Panc1 (cell line): ENCODE results near the gene SHROOM3. TPM values are rescaled to one million over a fixed set of nuclear protein-coding genes. Genes with fewer than 3 reads are reported as not detected.

ENCODE experiments used
- ATAC-seq: fragments of 200-7000 bp; cut with Tn5 transposase; 2 replicates; pipeline ENCODE4 v1.9.1; 2020; ENCODE audit warnings: mild to moderate bottlenecking, moderate library complexity
- BruUV-seq: library from RNA; stranded (reverse); fragments of 400-500 nt; replicated peaks from 2 replicates; lab custom pipeline; 2021; lab: Mats Ljungman, UMichigan
- CTCF ChIA-PET: fragments of 300-600 bp; sonication (Branson Sonifier 250); formaldehyde crosslinking; loops from one replicate; lab custom pipeline; 2022; ENCODE audit warnings: antibody characterized with exemption; lab: Charles Lee
- POLR2A ChIA-PET: fragments of 300-600 bp; sonication (Branson Sonifier 250); formaldehyde crosslinking; loops from one replicate; lab custom pipeline; 2022; ENCODE audit warnings: antibody characterized with exemption; lab: Charles Lee
- DNase-seq: peaks from one replicate; pipeline ENCODE4 v3.0.0-alpha.2; 2010; ENCODE audit warnings: low read depth, low spot score
- H3K27ac ChIP-seq: 2 replicates; pipeline ENCODE4 v1.5.1; 2011; ENCODE audit warnings: mild to moderate bottlenecking, low read length, inconsistent platforms
- H3K27me3 ChIP-seq: fragments of 200-500 bp; sonication (Bioruptor generic); 2 replicates; pipeline ENCODE4 v1.6.0; 2014; ENCODE audit warnings: low read length, inconsistent platforms; ENCODE audit not compliant: control insufficient read depth, insufficient read depth
- H3K36me3 ChIP-seq: fragments of 200-500 bp; sonication (Bioruptor generic); 2 replicates; pipeline ENCODE4 v1.5.1; 2014; ENCODE audit warnings: inconsistent platforms, mild to moderate bottlenecking, low read length, moderate library complexity; ENCODE audit not compliant: control insufficient read depth, insufficient read depth
- H3K4me1 ChIP-seq: 2 replicates; pipeline ENCODE4 v1.5.1; 2011; ENCODE audit warnings: inconsistent platforms, mild to moderate bottlenecking, low read length, moderate library complexity; ENCODE audit not compliant: control insufficient read depth, insufficient read depth
- H3K4me3 ChIP-seq, 2 experiments: 2 replicates each; pipeline ENCODE4 v1.5.1; 2011 to 2012; ENCODE audit warnings: low read depth in 2 of 2, low read length in 2 of 2, mild to moderate bottlenecking in 2 of 2, inconsistent platforms in 1 of 2, moderate library complexity in 1 of 2
- H3K9me3 ChIP-seq: fragments of 200-500 bp; sonication (Bioruptor generic); 2 replicates; pipeline ENCODE4 v1.5.1; 2014; ENCODE audit warnings: low read depth, mild to moderate bottlenecking, inconsistent platforms, low read length, moderate library complexity; ENCODE audit not compliant: control insufficient read depth, insufficient read depth
- CTCF ChIP-seq: fragments of 450-650 bp; IDR thresholded peaks from 2 replicates; pipeline ENCODE4 v1.5.1; 2017; ENCODE audit warnings: mild to moderate bottlenecking
- POLR2AphosphoS5 ChIP-seq: IDR thresholded peaks from 2 replicates; pipeline ENCODE4 v1.6.1; 2012; ENCODE audit warnings: mild to moderate bottlenecking, low read depth, low read length, moderate library complexity
- REST ChIP-seq, 2 experiments: IDR thresholded peaks; 2 replicates each; pipeline ENCODE4 v1.6.1; 2011 to 2012; ENCODE audit warnings: low read depth in 2 of 2, control low read depth in 1 of 2, low read length in 1 of 2, mild to moderate bottlenecking in 1 of 2, moderate library complexity in 1 of 2; ENCODE audit not compliant: insufficient read depth in 1 of 2
- SIN3A ChIP-seq: IDR thresholded peaks from 2 replicates; pipeline ENCODE4 v1.6.1; 2012; ENCODE audit warnings: low read depth, mild to moderate bottlenecking, low read length, moderate library complexity, borderline replicate concordance; ENCODE audit not compliant: insufficient read depth
- TCF7L2 ChIP-seq: IDR thresholded peaks from 2 replicates; pipeline ENCODE4 v1.6.1; 2011; ENCODE audit warnings: mild to moderate bottlenecking, low read depth, low read length, inconsistent platforms
- in situ Hi-C: cut with HindIII; loops from 2 replicates; pipeline ENCODE4 v1.10.0; 2016; ENCODE audit warnings: low sequenced_read_pairs, low pct_unique_long_range_greater_than_20kb
- intact Hi-C: fragments of 100-400 bp; cut with micrococcal nuclease; formaldehyde crosslinking; loops from one replicate; pipeline ENCODE4 v1.10.0; 2022; ENCODE audit not compliant: unreplicated experiment
- total RNA-seq: library from RNA; stranded (reverse); gene quantifications from one replicate; pipeline ENCODE4 v1.2.1, GENCODE V29; 2021; ENCODE audit not compliant: unreplicated experiment

SHROOM3 gene
- total RNA-seq, 1 experiment from 2014 or later, result 7.2 TPM

- no peaks in the 10 kb centered on the region for H3K27me3 ChIP-seq
- POLR2A ChIA-PET, result no interaction called here
- no peak overlapping the region for H3K4me3 ChIP-seq
- no peaks in the 10 kb centered on the region for H3K9me3 ChIP-seq
- H3K4me1 ChIP-seq, result no peaks in the 10 kb centered on the region; the same call in none of the 2 replicates
- no peak for DNase-seq
- no peak overlapping the region for H3K27ac ChIP-seq
- intact Hi-C loops (no loop called here), in situ Hi-C loops (no loop called here)
- CTCF ChIA-PET, result no interaction called here
- no peak for ATAC-seq
- no TSS peak for BruUV-seq
- TF ChIP-seq TCF7L2 (no peak), REST (IDR thresholded peaks at IDR 0.05; ENCODE audit: insufficient read depth in 1 of 2, low read depth in 2 of 2, low read length in 1 of 2) (no peak), SIN3A (no peak), CTCF (no peak), POLR2AphosphoS5 (no peak)
- H3K36me3 ChIP-seq, result no peaks in the 10 kb centered on the region
Measured at GRCh38 chr4:76540486-76540885, 105.5 kb downstream of the SHROOM3 start.

- ChIA-PET CTCF (no interaction called here), POLR2A (no interaction called here)
- peaks cover 5% of the 10 kb centered on the region for H3K4me1 ChIP-seq
- TF ChIP-seq POLR2AphosphoS5 (no peak), REST (IDR thresholded peaks at IDR 0.05; ENCODE audit: insufficient read depth in 1 of 2, low read depth in 2 of 2, low read length in 1 of 2) (no peak), CTCF (no peak), SIN3A (no peak), TCF7L2 (no peak)
- ATAC-seq (no peak), DNase-seq (no peak)
- H3K9me3 ChIP-seq, result no peaks in the 10 kb centered on the region
- H3K27ac ChIP-seq, result no peak overlapping the region; the same call in 1 of the 2 replicates
- in situ Hi-C loops (no loop called here), intact Hi-C loops (no loop called here)
- H3K27me3 ChIP-seq, result no peaks in the 10 kb centered on the region
- no peak overlapping the region for H3K4me3 ChIP-seq
- H3K36me3 ChIP-seq, result no peaks in the 10 kb centered on the region
- no TSS peak for BruUV-seq
Measured at GRCh38 chr4:76543378-76543777, 108.3 kb downstream of the SHROOM3 start.
